KOPT-K1 (cell line): ENCODE data around the gene RCN2.
A peak's percentile ranks its signal among the peaks of the same experiment; 100 is the strongest.

Experiments used
- H3K27ac ChIP-seq: fragments of 200-600 bp; sonication (generic); 2 replicates; pipeline ENCODE4 v1.5.1; 2016; ENCODE audit warnings: antibody characterized with exemption, mild to moderate bottlenecking, low read depth, low read length; ENCODE audit not compliant: poor library complexity, severe bottlenecking
- H3K36me3 ChIP-seq: fragments of 200-600 bp; sonication (generic); 2 replicates; pipeline ENCODE4 v1.5.1; 2017; ENCODE audit warnings: antibody characterized with exemption, mild to moderate bottlenecking, low read length, moderate library complexity; ENCODE audit not compliant: insufficient read depth
- H3K9me3 ChIP-seq: fragments of 200-600 bp; sonication (generic); 2 replicates; pipeline ENCODE4 v1.5.1; 2017; ENCODE audit warnings: antibody characterized with exemption, low read length, mild to moderate bottlenecking; ENCODE audit not compliant: insufficient read depth, poor library complexity, severe bottlenecking

RCN2 gene

DNA sequence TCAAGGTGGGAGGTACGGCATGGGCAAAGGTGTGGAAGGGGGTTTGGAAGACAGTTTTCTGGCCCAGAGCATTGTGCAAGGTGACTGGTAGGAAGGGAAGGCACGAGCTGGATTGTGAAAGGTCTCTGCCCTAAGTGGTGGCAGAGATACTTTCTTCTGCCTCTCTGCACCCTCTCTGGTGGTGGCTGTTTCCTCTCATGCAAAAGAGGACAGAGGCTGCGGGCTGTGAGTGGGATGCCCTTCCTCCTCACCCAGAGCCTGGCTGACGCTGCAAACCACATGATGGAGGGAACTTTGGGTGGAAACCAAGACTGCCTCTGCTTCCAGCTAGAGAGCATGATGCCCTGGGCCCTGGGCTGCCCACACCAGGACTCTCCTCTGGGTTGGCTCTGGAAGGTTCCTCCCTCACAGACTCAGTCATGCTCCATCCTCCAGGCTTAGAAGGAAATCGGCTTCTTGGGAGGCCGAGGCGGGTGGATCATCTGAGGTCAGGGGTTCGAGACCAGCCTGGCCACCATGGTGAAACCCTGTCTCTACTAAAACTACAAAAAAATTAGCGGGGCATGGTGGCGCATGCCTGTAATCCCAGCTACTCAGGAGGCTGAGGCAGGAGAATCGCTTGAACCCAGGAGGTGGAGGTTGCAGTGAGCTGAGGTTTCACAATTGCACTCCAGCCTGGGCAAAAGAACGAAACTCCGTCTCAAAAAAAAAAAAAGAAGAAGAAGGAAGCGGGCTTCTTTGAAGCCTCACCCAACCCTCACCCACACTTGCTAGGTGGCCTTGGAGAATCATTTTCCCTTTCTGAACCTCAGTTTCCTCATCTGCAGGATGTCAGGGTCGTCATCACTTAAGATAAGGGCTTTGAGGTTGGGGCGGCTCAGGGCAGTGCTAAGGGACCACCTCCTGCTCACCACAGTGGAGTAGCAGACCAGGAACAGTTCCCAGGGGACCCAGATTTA is 71.7 kb downstream of the RCN2 start:
- Histone ChIP-seq H3K27ac (peak overlapping the region; percentile 60), H3K36me3 (no peaks in the 10 kb centered on the region), H3K9me3 (no peaks in the 10 kb centered on the region)
